ENCODE results near the gene KCTD12.

Gene KCTD12

DNA sequence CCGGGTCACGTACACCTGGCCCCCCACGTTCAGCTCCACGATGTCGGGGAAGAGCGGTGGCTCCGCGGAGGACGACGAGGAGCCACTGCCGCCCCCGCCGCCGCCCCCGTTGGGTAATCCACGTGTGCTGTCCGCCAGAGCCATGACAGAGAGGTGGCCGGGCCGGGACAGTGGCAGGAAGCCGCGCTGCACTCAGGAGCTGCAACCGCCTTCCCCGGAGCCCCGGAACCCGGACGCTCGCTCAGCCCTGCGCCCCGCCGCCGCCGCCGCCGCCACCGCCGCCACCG is 257 bp downstream of the KCTD12 start:
- no peak for DNase-seq

DNA sequence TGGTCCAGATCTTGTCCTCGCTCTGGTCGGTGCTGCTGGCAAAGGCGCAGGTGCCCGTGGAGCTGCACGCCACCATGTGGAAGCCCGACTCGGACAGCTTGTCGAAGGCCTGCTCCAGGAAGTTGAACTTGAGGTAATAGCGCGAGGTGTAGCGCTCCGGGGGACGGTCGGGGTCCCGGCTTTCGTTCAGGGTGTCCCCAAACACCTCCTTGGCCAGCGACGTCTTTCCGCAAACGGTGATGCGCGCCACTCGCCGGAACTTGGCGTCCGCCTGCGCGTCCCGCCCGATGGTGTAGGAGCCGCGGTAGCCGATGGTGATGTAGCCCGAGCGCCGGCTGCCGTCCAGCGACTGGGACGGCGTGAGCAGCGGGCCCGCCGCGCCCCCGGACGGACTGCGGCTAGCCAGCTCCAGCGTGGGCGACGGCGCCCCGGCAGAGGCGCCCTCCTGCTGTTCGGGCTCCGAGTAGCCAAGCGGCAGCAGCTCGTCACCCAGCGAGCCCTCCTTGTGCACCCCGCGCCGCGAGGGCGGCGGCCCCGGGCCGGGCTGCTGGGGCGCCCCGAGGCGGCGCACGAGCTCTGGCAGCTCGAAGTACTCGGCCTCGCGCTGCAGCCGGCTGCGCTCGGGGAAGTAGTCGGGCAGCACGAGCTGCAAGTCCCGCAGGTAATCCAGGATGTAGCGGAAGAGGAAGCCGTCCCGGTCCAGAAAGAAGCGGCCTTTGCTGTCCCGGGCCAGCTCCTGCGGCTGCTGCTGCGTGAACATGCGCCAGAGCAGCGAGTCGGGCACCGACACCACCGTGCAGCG is 801 bp downstream of the KCTD12 start:
- peak; percentile 82 for DNase-seq

DNA sequence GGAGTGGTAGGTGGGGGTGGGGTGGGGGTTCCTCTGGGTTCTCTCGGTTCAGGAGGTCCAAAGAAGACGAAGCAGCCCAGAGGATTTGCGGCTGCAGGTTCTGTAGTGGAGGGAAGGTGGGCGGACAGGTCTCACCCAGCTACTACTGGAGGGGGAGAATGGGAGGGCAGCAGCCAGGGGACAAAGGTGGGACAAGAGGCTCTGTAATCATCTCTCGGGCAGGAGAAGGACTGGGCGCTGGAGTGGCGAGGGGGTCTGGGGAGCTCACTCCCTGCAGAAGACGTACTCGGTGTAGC is 1.4 kb downstream of the KCTD12 start:
- DNase-seq, result no peak

DNA sequence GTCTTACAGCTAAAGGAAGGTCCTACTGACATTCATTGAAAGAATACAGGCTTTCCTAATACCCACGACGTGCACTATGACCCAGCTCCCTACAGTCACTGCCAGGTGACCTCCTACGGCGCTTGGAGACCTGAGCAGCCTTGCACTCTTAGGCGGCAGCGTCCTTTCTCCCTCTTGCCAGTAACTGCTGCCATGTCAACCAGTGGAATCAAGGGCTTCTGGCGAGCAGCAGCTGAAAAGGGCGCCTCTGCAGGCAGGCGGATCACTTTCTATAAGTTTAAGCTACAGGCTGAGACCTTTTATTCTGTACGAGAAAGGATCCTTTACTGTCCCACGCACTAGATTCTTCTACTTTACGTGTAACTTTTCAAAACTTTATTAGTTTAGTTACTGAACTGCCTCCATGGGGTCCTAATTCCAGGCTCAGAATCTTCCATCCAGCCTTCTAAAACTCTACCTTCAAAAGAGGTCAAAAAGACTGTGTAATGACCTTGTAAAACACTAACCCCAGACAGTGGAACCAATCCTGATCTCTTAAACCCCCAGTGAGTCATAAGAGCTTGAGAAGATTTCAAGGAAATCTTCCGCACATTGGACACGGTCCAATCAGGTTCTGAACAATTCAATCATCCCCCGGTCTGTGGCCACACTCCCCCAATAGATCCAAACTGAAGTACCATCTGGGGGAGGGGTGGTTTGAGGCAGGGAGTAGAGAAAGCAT is 1.9 kb downstream of the KCTD12 start:
- DNase-seq, result peak; percentile 76

DNA sequence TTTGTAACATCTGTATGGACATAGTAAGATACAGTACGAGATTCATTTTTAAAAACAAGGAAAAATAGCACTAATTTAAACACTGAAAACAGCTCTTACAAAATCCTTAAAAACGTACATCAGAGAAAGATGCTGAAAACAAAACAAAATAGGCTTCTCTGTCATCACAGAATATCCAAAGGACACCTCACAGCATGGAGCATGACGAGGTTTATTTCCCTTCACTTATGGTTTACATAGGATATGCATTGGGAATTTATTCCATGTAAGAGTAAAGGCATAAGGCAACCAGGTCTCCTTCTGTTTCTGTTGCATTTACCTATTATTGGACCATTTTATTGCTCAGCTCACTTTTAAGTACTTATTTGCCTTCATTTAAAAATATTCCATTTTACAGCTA is 3.0 kb downstream of the KCTD12 start:
- DNase-seq, result no peak

DNA sequence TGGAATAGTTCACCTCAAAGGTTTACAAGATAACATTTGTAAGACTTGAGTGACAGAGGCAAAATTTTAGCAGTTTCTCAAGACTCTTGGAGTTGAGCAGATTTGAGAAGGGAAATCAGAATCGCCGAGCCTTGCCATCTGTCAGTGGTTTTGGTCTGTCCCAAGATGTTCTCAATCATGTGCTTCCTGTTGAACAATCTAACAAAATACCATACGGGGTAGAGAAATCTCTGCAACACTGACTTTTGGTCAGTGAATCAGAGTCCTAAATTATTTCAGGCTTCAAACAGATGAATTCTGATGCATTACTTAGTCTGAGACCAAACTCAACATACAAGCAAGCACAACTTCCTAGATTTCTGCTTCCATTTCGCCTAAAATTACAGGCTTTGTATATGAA is 3.8 kb downstream of the KCTD12 start:
- DNase-seq, result no peak

DNA sequence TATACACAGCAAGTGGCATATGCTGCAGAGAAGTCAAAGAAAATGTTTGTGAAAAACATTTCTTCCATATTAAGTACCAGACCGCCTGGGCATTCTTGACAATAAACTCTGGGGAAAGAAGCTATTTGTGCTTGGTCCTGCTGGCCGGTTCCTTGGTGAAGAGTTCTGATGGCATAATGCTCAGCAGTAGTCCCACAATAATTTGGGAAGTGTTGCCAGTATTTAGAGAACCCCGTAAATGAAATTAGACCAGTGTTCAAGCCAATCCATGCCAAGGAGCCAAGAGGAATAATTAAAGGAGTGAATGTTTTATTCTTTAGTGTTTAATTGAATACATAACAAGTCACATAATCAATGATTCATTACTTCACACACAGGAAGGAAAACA is 6.3 kb downstream of the KCTD12 start:
- DNase-seq, result no peak

DNA sequence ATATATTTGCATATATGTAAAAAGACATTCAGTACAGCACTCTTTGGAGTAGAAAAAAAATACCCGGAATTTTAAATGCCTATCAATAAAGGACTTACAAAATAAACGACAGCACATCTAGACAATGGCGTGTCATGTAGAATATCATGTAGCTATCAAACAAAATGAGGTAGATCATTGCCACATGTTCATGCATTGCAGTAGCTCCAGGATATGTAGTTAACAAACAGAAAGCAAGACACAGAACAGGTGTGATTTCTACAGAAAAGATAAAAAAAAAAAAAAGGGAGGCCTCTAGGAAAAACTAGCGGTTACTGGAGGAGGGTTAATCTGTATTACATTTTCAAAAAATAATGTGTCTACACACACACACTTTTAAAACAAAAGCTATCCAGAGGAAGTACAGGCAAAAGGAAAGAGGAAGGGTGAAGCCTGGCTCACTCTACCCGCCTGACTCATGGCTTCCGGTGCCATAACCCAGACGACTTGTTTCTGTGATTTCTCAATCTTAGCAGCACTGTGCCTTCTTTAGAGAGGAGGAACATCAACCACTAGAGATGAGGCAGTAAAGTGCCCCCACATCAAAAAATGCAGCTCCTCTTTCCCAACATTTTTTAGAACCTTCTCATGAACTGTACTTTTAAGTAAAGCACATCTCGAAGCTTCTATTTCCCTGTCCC is 6.9 kb downstream of the KCTD12 start:
- DNase-seq, result peak; percentile 47

DNA sequence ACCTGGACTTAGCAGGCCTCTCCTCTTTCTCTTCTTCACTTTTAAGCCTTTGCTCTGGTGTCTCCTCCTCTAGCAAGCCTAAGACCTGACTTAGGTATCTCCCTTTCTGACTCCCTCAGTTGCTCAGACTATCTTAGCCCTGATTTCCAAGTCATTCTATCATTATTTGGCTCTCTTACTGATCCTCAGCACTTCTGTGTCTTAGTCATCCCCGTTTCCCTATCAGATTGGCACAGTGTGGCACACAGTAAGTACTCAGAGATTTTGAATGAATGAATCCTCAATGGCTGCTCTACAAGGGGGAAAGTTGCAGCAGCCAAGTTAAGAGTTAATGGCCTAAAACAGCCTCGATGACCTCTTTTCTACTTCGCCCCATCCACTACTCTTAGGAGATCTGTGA is 8.2 kb downstream of the KCTD12 start:
- DNase-seq, result no peak

DNA sequence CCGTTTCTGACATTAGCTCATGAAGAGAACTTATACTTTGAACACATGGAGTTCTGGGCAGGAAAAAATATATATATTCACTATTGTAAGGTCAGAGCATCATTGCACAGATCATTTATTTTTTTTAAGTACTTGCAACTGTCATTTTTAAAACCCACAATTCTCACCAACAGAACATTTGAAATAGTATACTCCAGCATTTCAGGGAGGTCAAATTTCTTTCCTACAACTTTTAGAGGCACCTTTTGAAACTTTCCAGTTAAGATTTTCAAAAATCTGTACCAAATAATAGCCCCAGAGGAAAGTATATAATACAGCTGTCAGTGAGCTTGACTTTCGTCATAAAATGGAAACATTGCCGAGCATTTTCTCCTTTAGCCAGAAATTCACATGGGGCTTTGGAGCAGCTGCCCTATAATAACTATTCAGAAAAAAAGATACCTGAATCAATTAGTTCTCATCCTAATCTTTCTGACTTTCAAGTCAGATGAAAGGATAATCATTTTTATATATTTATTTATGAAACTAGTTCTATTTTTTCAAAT is 10.9 kb downstream of the KCTD12 start:
- no peak for DNase-seq

DNA sequence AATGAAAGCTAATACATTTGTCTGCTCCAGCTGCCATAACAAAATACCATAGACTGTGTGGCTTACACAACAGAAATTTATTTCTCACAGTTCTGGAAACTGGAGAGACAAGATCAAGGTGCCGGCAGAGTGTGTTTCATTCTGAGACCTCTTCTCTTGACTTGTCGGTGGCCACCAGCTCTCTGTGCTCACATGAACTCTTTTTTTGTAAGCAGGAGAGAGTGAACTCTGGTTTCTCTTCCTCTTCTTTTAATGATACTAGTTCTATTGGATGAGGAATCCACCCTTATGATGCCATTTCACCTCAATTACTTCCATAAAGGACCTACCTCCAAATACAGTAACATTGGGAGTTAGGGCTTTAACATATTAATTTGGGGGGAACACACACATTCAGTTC is 11.7 kb downstream of the KCTD12 start:
- no peak for DNase-seq

DNA sequence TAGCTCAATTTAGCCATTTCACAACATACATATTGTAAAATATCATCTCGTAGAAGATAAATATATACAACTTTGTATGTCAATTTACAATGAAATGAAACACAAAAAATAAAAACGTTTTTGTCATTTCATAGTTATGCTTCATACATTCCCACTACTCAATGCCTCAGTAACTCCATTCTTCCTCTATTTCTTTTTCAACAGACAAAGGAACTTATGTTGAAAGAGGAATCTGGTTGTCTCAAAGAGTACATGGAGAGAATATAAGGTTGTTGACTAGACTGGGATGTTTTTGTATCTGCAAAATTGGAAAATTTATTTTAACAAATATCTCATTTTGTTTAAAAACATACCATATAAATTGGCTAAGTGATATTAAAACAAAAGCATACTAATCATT is 12.8 kb downstream of the KCTD12 start:
- DNase-seq, result no peak

DNA sequence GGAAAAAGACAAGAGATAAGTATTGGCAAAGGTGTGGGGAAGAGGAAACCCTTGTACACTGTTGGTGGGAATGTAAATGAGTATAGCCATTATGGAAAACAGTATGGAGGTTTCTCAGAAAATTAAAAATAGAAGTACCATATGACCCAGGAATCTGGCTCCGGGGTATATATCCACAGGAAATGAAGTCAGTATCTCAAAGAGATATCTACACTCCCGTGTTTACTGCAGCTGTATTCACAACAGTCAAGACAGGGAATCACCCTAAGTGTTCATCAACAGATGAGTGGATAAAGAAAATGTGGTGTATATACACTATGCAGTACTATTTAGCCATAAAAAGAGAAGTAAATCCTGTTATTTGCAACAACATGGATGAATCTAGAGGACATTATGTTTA is 13.5 kb downstream of the KCTD12 start:
- DNase-seq, result no peak

DNA sequence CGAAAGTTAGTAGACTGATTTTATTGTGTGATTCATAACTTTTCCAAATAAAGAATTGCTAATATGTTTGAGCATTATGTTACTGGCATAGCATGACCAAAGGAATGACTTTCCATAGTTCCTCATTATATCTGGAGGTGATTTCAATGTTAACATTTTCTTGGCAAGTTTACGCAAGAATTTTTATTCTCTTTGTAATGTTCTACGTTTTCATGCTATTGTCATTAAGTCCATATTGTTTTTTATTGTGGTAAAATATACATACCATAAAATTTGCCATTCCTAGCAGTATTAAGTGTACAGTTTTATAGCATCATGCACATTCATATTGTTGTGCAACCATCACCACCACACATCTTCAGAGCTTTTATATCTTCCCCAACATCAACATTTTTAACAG is 14.8 kb downstream of the KCTD12 start:
- no peak for DNase-seq

DNA sequence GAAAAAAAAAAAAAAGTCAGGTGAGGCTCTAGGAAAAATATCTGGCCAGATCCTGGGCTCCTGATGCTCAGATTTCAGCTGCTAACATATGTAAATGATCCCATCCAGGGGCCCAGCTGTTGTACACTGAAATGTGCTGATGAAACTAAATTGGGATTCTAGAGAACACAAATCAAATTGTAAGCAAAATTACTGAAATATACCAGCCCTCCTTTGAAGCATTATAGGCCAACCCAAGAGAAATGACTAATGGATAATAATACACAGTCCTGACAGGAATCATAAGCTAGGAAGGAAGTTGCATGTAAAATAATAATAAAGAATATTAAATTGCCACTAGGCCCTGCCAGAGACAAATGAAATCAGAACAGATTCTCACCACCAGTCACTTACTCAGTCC is 17.8 kb downstream of the KCTD12 start:
- DNase-seq, result no peak

DNA sequence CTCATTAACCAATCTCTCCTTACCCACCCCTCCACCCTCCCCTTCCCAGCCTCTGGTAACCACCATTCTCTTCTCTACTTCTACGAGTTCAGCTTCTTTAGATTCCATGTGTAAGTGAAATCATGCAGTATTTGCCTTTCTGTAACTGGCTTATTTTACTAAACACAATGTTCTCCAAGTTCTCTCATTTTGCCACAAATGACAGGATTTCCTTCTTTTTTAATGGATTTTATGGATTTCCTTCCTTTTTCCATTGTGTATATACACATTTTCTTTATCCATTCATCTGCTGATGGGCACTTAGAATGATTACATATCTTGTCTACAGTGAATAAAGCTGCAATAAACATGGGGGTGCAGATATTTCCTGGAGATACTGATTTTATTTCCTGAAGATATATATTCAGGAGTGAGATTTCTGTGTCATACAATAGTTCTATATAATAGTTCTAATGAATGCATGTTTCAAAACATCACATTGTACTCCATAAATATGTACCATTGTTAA is 20.2 kb downstream of the KCTD12 start:
- DNase-seq, result no peak

DNA sequence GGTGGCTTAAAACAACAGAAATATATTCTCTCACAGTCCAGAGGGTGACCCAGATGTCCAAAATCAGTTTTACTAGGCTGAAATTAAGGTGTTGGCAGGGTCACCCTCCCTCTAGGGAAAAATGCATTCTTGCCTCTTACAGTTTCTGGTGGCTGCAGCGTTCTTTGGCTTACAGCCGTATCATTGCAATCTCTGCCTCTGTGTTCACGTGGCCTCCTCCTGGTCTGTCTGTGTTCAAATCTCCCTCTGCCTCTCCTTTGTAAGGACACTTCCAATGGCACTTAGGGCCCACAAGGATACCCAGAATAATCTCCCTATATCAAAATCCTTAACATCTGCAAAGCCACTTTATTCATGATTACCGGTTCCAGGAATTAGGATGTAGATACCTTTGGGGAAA is 21.1 kb downstream of the KCTD12 start:
- no peak for DNase-seq

DNA sequence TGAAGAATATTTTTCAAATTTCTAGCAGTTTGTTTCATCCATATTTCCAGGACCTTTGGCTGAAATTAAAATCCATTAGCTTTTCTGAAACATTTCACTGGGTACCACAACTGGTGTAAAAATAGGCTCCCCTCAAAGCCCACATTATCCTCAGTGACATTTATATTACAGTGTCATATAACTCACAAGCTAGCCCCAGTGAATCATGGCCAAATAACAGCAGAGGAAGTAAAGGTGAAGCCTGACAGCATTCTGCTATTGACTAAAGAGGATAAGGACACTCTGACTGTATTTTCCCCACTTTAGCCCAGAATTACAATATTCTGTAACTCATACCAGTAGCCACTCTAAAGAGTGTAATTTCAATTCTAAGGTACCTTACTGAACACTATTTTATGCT is 21.9 kb downstream of the KCTD12 start:
- no peak for DNase-seq

DNA sequence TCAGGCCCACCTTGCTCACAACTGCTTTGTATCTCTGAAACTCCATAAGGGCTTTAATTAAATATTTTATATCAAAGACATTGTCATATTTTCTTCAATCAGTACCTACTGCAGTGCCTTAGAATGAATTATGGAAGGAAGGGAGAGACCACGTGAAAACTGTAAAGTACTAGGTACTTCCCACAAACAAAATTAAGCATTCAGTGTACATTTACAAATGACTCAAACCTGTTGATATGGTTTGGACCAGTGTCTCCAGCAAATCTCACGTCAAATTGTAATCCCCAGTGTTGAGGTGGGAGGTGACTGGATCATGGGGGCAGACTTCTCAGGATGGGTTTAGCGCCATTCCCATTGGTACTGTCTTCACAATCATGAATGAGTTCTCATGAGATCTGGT is 23.2 kb downstream of the KCTD12 start:
- no peak for DNase-seq

DNA sequence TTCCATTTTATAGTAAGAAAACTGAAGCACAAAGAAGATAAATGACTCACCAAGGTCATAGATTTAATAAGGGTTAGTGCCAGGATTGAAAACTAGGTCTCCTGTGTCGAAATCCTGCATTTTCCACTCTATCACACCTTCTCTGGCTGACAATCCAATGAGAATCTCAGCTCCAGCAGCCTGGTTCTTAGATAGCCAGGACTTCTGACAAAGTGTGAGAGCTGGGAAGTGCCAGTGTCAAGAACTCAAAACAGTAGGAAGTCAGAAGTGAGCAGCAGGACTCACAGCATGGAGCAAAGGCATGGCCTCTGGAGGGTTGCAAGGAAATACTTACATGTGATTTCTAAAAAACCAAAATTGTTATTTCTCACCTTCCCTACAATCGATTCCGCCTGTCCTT is 24.3 kb downstream of the KCTD12 start:
- no peak for DNase-seq

DNA sequence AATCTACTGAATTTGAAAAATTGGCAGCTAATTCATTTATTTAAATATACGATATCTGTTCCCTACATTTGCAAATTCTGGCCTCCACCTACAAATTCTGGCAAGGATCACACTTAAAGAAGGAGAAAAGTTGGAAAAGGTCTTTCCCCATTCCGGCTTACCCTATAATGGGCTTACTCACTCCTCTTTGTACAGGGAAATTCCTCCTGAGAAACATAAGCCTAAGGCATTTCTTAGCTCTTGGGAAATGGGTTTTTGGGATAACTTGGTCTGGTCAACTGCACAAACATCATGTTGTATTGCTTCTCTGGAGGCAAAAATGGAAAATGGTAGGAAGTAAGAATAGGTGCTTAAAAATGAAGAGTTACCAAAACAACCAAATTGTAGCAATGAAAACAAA is 25.5 kb downstream of the KCTD12 start:
- DNase-seq, result no peak

DNA sequence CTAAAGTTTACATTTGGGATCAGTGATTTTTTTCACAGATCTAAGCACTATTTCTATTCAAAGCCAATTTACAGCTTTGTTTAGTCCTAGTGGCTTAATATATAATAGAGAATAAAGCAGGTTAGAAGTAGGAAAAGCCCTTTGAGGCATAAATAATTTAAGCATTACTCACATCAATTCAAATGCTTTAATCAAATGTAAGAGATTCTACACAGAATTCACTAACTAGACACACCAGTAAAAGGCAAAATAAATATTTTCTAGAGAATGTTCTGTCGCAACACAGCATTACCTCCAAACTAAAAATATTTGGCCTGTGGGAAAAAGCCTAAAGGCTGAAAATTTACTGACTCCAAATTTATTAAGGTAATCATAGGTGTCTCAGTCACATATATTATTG is 31.3 kb downstream of the KCTD12 start:
- no peak for DNase-seq

DNA sequence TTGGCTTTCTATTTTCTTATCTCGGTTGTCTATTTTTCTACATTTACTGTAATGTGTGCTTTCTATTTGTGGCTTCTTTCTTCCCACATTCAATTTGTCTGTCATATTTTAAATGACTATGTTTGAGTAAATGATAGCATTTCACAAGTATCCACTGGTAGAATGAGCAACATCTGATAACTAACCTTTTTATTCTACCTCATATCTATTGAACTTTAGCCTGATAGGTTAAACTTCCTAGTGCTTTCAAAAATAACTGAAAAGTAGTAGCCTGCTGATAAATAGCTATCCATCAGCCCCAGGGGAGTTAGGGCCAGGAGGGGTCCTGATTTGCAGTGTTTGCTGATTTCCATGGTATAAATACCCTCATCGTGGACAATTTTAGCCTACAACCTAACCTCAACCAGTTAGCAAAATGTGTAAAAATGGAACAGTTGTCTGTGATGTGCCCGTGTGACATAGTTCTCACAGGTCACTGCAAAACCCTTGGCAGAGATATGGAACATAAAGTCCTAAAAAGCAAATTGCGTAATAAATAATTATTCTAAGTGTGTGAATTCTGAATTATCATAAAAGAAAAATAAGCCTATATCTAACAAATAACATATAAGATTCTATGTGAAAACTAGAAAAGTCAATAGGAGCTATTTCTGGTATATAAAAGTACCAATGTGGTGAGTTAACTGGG is 32.1 kb downstream of the KCTD12 start:
- no peak for DNase-seq

DNA sequence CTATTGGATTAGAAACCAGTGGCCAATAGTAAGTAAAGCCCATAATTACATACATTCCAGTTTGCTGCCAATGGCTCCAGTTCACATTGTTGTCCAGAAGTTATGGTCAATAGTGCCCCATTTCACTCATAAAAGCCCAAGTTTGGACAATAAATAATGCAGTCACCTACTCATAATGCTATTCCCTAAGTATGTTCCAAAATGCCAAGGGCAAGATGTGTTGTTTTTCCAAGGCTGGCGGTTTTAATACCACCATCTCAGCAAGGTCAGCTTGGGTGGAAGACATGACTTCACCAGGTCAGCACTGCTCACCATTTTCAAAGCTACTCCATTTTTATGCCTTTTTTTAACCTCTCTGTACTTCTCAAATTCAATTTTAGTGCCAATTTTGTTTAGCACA is 32.7 kb downstream of the KCTD12 start:
- DNase-seq, result no peak
